GM21381 (cell line): ENCODE measurements around the gene CAPN13.
"Not testable (repeated sequence)": the region's sequence is repeated elsewhere in the genome, so short reads cannot be mapped to it uniquely, and the experiment has no call there.

Source experiments
- ATAC-seq: cut with Tn5 transposase; IDR thresholded peaks from one replicate; pipeline ENCODE4 v1.9.1; 2021; ENCODE audit warnings: mild to moderate bottlenecking, moderate library complexity; ENCODE audit not compliant: unreplicated experiment

Gene CAPN13

DNA sequence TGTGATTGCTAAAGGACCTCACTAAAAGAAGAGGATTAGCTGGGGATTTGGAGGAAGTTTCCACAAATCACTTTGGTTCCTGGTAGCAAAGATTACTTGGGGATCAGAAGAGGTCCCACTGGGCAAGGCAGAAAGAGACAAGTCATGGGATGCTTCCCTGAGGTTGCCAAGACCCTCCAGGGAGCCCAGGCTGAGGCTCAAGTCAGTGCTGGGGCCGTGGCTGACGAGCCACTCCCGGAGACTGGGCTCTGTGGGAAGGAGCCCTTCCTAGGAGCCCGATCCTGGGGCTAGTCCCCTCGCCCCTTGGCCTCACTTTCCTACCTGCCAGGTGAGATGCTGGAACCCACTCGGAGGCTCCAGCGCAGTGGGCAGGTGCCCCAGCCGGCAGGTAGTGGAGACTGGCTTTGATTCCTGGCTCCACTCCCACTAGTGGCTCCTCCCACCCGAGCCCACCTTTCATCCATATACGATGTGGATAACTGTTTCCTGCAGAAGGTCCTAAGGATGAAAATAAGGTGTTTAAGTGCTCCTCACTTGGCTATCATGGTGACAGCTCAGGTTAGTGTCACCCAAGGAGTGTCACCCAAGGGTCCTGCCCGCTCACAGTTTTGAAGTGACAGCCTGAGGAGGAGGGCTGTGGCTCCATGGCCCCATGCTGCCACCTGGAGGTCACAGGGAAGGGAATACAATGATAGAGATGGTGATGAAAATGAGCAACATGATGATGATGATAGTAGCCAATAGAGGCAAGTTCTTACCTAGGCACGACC, 100.5 kb downstream of the CAPN13 start:
- ATAC-seq: no peak

DNA sequence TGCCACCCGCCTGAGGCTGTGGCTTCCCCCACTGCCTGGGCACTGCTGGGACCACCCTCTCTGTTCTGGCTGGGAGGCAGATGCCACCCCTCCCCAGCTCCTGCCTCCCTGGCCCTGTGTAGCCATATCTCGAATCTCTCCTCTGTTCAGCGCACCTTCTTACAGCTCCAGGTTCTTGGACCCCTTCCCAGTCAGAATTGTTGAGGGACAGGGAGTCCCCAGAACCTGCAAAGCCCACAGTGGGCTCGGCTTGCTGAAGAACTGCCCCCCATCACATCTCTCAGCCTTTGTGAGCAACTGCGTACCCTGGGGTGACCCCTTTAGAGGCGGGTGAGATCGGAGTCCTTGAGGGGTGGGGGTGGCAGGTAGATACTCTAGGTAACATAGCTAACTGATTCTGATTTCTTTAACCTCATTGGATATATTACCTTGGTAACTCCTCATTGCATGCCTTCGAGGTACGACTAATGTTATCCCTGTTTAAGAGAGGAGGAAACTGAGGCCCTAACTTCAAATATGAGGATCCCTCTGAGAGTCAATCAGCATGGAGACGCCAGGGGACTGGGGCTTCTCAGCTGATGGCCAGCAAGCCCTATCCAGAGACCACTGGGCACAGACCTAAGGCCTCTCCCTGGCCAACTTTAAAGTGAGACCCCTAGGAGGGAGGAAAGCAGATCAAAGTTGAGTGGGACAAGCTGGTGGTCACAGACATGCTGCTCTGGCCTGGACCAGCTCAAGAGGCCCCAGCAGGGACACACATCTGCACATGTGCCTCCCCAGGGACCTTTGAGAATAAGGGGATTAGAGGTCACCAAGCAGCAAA, 101.3 kb downstream of the CAPN13 start:
- no peak for ATAC-seq

DNA sequence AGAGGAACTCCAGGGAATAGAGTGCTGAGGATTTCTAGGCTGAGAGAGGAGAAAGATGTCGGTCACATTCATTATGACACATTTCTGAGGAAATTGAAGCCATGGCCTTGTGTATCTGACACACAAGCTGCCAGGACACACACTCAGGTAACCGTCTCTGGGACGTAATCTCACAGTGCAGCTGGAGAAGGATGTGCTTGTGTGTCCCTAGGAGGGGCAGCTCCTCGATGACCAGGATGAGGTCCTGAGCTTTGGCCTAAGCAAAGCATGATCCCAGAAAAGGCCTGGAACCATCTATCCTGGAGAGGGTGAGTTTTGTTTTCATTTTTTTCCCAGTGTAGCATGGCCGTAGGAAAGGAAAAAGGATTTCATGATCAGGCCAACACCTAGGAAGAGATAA, 102.2 kb downstream of the CAPN13 start:
- no peak for ATAC-seq

DNA sequence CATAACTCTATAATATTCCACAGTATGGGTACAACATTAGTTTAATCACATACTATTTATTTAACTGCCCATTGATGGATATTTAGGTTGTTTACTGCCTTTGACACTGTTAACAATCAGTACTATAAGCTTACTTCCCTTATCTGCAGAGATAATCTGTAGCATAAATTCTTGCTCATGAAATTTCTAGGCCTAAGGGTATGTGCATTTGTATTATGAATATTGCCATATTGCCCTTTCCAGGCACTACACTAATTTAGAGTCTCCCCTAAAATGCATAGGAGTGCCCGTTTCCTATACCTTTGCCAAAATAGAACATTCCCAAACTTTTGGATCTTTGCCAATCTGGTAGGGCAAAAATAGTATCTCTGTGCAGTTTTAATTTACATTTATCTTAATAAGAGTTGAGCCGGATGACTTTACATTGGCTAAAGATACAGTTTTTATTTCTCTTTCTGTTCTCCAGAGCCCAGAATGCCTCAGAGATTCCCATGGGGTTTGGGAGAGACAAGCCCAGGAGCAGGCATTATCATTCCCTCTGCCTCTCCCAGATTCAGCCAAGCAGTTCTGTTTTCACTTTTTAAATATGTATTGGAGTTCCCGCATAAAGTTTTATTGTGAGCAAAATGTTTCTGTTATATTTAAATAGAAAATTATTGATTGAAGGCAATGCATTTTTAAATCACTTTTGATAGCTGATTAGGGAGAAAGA, 102.8 kb downstream of the CAPN13 start:
- ATAC-seq: no peak

DNA sequence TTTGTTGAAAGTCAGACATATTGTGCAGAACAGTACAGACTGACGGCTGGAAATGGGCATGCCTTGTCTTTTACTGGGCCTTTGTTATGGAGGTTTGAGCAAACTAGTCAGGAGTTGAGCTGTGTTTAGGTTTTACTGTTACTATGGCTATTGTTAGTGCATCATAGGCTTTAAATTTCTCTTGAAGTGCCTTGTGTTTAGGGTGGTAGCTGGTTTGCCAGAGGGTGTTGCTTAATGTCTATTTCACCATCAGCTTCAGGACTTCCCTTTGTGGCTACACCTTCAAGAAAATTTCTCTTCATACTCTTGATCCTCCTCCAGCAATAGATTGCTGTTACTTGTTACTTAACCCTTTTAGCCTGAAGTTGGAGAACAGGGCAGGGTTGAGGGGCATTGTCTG, 104.6 kb downstream of the CAPN13 start:
- ATAC-seq: no peak

DNA sequence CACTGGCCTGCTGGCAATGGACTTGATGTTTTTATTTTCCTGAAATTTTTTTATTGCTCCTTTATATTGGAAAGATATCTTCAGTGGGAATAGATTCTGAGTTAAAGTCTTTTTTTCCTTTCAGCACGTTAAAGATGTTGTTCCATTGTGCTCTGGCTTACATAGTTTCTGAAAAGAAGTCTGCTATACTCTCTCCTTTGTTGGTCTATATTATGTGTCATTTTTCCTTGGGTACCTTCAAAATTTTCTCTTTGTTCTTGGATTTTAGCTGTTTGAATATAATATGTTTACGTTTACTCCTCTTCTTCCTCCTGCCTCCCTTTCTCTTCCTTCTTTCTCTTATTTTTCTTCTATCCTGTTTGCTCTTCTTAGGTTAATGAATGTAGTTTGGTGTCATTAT, 105.5 kb downstream of the CAPN13 start:
- no peak for ATAC-seq

DNA sequence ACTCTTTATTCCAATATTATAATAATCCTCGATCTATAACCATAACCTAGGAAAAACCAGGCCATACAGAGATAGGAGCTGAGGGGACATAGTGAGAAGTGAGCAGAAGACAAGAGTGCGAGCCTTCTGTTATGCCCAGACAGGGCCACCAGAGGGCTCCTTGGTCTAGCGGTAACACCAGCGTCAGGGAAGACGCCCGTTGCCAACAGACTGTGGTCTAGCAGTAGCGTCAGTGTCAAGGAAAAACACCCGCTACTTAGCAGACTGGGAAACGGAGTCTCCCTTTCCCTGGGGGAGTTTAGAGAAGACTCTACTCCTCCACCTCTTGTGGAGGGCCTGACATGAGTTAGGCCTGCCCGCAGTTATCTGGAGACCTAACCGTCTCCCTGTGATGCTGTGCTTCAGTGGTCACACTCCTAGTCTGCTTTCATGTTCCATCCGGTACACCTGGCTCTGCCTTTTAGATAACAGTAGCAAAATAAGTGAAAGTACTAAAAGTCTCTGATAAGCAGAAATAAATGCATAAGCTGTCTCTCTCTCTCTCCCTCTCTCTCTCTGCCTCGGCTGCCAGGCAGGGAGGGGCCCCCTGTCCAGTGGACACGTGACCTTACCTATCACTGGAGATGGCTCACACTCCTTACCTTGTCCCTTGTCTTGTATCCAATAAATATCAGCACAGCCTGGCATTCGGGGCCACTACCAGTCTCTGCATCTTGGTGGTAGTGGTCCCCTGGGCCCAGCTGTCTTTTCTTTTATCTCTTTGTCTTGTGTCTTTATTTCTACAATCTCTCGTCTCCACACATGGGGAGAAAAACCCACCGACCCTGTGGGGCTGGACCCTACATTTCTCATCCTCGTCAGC, 109.8 kb downstream of the CAPN13 start:
- not testable (repeated sequence) for ATAC-seq

DNA sequence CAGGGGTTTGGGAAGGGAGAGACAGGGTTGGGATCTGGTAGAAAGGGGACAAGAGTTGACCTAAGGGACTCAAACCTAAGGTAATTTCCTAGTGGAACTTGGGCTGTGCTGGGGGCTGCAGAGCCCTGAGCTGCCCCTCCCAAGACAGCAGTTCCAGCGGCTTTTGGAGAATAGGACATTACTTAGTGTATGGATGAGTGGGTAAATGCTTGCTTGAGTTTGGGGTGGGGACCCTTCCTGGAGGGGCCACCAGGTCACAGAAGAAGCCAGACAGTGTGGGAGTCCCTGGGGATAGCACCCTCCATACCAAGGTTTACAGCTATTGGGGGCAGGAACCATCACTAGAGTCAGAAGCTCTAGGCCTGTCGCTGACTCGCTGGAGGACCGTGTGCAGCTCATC, 111.5 kb downstream of the CAPN13 start:
- ATAC-seq: no peak

DNA sequence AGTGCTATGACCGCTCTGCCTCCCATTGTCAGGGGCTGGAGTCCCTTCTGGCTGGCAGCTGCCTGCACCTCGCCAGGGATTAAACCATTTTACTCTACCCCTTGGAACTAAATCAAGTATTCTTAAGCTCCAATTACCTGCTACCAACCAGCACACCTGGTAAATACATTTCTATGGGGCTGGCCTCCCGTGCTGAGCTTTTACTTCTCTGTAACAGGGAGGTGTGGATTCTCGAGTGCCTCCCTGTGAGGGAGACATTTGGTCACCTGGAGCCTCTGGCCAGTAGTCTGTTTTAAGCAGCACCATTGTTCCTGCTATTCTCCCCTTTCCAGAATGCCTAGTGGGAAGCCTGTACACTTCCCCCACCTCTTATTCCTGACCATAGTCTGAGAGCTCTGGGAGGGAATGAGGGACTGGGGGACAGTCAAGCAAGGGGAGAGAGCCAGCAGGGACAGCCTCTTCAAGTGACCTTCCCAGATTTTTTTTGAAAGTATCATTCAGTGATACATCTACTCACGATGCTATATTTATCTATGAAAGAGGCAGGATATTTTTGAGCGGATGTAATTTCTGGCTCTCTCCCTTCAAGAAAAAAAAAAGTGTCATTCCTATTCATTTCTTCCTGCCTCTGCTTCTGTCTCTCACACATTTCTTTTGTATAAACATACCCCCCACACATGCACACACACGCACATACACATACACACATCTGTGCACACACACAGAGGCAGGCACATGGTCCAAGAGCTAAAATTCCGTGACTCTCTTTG, 112.8 kb downstream of the CAPN13 start:
- ATAC-seq: no peak

DNA sequence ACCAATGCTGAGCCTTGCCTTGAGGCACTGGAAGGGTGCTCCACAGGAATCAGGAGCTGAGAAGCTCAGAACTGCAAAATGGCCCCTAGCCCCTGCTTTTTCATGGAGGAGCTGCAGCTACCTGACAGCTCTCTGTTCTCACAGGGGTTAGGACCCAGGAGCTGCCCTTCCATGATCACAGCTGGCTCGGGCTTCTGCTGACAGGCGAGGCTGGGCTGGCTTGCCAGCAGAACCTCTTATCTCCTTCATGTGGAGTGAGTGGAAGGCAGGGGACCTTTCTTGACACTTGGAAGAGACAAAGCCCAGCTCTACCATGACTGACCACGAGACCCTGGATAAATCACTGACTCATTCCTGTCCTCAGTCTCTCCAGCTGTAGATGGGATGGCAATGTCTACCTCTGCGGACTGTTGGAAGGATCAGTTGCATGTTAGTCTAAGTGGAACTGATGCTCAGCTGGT, 113.4 kb downstream of the CAPN13 start:
- no peak for ATAC-seq

DNA sequence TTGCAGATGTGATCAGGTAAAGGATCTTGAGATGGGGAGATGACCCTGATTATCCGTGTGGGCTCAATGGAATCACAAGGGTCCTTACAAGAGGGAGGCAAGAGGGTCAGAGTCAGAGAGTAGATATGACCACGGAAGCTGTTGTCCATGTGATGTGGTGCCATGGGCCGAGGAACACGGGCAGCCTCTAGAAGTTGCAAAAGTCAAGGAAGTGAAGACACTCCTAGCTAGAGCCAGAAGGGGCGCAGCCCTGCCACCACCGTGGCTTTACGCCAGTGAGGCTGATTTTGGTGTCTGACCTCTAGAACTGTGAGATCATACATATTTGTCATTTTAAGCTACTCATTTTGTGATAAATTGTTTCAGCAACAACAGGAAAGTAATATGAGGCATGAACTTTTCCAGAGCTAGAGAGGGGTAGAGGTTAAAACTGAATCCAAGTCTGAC, 114.4 kb downstream of the CAPN13 start:
- no peak for ATAC-seq

DNA sequence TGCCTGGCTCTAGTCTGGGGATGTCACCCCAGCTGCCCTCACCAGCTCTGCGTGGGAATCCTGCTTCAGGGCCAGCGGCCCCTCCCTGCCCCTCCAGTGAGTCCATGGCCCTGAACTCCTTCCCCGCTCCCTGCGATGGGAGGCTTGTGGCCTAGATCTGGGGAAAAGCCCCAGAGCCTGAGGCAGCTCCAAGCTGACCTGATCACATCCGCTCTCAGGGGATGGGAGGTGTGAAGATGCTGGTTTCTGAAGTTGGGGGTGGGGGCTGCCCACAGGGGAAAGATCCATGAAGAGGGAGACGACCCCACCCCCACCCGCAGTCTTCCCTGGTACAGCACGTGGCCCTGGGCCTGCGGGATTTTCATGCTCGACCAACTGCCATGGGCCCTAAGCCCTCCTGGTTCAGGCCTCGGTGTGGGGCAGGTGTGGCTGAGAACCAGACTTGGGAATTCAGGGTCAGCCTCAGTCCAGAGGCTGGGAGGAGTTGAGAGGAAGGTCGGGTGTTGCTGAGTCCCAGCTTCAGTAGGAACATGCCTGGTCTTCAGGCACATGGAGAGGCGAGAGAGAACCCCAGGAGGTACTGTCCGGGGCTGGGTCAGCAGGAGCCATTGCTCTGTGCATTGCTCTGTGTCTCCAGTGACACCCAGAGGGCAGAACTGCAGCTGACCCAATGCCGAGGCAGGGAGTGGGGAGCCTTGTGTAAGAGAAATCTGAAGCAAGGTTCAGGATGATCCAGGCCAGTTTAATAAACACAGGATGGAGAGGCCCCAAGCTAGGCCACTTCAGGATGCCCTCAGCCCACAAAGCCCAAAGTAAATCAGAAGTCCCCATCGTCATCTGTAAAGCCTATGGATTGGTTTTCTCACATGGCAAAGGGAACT, 115.1 kb downstream of the CAPN13 start:
- no peak for ATAC-seq

DNA sequence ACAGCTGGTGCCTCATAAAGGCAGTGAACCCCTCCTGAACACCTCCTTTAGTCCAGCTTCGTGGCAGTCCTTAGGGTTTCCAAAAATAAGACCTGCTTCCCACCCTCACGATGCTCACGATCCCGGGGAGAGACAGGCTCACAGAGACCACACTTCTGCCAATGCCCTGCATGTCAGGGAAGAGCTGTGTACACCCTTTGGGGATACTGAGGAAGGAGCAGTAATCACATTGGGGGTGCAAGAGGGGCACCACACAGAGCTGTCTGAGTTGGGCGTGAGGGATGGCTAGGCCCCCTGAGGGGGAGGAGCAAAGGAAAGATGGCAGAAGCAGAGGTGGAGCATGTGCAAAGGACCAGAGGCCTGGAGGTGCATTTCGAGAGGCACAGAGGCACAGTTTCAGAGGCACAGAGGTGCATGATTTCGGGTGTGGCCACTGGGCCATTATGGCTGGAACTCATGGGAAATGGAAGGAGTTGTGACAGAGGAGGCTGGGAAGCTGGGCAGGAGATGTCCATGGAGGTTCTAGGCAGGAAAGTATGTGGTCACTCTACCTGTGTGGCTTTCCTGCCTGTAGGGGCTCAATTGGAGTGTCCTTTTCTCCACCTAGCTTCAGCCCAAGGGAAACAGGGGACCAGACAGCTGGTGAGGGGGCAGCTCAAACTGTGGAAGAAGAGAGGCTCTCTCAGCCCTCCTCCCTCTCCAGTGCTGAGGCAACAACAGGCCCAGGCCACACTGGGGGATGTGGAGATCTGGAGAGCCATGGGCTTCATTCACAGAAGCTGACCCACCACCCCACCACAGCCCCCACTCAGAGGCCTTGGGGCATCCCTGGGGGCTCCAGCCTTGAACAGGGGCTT, 115.9 kb downstream of the CAPN13 start:
- no peak for ATAC-seq

DNA sequence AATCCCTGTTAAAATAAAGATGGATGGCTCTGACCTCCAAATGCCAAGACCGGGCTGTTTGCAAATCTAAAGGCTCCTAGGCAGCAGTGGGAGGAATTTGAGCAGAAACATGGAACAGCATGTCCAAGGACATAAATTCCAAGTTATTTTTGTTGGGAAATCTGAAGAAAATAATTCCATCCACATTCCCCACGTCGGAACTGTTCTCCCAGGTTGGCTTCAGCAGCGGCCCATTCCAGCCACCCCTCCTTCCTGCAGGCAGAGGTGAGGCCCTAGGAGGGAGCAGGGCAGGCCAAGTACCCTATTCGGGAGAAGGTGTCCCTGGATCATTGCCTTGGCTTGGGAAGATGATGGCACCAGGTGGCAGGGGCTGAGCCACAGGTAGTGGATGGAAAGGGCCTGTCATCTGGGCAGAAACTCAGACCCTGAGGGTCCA, 117.1 kb downstream of the CAPN13 start:
- no peak for ATAC-seq

DNA sequence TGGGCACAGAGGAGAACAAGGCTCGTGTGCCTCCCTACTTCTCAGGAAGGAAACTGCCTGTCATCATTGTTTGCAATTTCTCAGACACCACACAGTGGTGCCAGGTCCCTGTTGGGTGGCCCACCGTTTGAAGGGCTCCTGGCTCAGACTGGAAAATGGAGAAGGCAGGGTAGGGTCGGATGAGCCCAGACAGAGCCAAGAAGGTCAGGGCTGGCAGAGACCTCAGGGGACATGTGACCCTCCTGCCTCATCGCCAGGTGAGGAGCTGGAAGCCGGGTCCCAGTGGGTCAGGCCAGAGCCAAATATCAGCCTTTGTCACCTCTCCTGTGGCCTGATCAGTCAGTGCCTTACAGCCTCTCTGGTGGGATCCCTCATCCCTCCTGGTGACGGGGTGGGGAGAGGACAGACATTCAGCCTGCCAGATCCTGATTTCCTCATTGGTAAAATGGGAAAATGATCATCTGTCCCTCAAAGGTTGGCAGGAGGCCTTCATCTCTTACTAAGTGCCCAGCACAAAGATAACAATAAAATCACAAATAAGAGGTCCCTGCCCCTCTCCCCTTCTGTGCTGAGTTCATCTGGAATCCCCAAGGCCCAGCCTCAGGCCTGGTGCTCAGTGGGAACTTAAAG, 117.6 kb downstream of the CAPN13 start:
- no peak for ATAC-seq

DNA sequence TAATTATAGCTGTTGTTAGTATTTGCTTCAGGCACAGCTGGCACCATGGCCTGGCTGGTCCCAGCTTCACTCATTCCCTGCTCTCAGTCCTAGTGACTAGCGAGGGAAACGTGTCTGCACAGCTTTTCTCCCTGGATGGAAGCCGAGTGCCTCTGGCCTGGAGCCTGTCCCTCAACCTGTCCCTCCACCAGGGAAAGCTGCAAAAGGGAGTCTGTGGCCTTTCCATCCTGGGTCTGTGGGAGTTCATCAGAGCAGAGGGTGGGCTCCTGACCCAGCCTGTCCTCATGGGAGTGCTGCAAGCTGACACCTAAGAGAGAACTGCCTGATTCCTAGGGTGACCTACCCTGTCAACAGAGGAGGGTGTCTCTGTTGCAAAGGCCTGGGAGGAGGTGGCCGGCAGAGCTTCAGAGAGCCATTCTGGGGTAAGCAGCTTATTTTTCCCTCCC, 118.3 kb downstream of the CAPN13 start:
- ATAC-seq: no peak

DNA sequence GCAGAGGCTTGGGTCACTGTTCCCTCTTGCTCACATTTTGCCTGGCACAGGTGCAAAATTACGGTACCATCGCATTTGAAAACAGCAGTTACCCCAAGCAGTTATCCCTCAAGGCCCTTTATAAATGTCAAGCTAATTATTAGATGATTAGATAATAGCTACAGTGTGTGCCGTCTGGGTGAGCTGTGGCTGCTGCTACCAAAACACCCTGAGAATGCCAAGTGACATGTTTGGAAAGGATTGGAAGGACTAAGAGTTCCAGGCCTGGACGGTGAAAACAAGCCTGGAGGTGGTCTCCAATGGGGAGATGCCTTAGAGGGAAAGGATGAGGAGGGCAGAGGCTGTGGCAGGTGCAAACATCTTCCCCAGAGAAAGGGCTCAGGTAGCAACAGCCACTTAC, 120.6 kb downstream of the CAPN13 start:
- no peak for ATAC-seq
